Gastroesophageal sphincter (tissue), 4 donors: ENCODE data around the gene IRAK2. TPM values are rescaled to one million over a fixed set of nuclear protein-coding genes. Genes with fewer than 3 reads are reported as not detected.
A peak's percentile ranks its signal among the peaks of the same experiment; 100 is the strongest.
"Not testable (repeated sequence)": the region's sequence is repeated elsewhere in the genome, so short reads cannot be mapped to it uniquely, and the experiment has no call there.

Source experiments
- ATAC-seq: fragments of 150-250 bp; one replicate; pipeline ENCODE4 v1.9.1; 2016; ENCODE audit warnings: mild to moderate bottlenecking, moderate library complexity
- H3K27ac ChIP-seq, 4 donors: fragments of 200-600 bp; sonication (generic) in 3 of 4; 1 replicate in 3 of 4; 2 replicates in 1 of 4; pipeline ENCODE4 v1.5.1; 2016 to 2019
- H3K27me3 ChIP-seq: fragments of 200-600 bp; sonication (generic); one replicate; pipeline ENCODE4 v1.5.1; 2019
- H3K36me3 ChIP-seq, 2 donors: fragments of 200-600 bp; sonication (generic); one replicate each; pipeline ENCODE4 v1.5.1; 2019; ENCODE audit warnings: control low read depth in 1 of 2
- H3K4me1 ChIP-seq, 3 donors: fragments of 200-600 bp; sonication (generic); 1 replicate in 2 of 3; 2 replicates in 1 of 3; pipeline ENCODE4 v1.5.1; 2016 to 2019; ENCODE audit warnings: control low read depth in 2 of 3
- H3K4me3 ChIP-seq, 2 donors: fragments of 200-600 bp; sonication (generic); one replicate each; pipeline ENCODE4 v1.5.1; 2019; ENCODE audit warnings: mild to moderate bottlenecking in 1 of 2, moderate library complexity in 1 of 2
- H3K9me3 ChIP-seq, 3 donors: fragments of 200-600 bp; sonication (generic); one replicate each; pipeline ENCODE4 v1.5.1; 2017 to 2019; ENCODE audit warnings: control low read depth in 2 of 3
- EP300 ChIP-seq: sonication (generic); formaldehyde crosslinking; IDR thresholded peaks from one replicate; pipeline ENCODE4 v1.6.1; 2017; ENCODE audit warnings: antibody characterized with exemption, mild to moderate bottlenecking
- POLR2A ChIP-seq, 2 donors: fragments of 450-650 bp; IDR thresholded peaks; one replicate each; pipeline ENCODE4 v1.6.1; 2017; ENCODE audit warnings: antibody characterized with exemption in 2 of 2, mild to moderate bottlenecking in 2 of 2, moderate library complexity in 1 of 2
- POLR2AphosphoS5 ChIP-seq: sonication (generic); formaldehyde crosslinking; IDR thresholded peaks from one replicate; pipeline ENCODE4 v1.6.1; 2017; ENCODE audit warnings: antibody characterized with exemption
- WGBS, 2 donors: methylation state at CpG; one replicate each; pipeline ENCODE4 v1.1.5; 2018; ENCODE audit warnings: low coverage in 1 of 2; 5-methylcytosine and 5-hydroxymethylcytosine counted together
- total RNA-seq, 4 donors: library from RNA; depleted of rRNA; stranded (reverse); fragments of >200 nt; gene quantifications; one replicate each; pipeline ENCODE4 v1.1.0, GENCODE V29; 2016
- TF ChIP-seq, protein P1 (sequence below), 4 experiments: fragments of 200-600 bp in 2 of 4; fragments of 450-650 bp in 2 of 4; sonication (generic) in 1 of 4; IDR thresholded peaks; one replicate each; pipeline ENCODE4 v1.5.1; 2017 to 2019; ENCODE audit warnings: antibody characterized with exemption in 4 of 4, mild to moderate bottlenecking in 2 of 4, moderate library complexity in 2 of 4

IRAK2 gene
- total RNA-seq, 4 donors from 2014 or later, result 2.2 to 4.4 (median 3.3) TPM

- Histone ChIP-seq H3K27ac (no peak overlapping the region), H3K4me1 (peaks cover 0 to 12% (median 0%) of the 10 kb centered on the region in 3 donors)
- WGBS, 2 donors, result 84 to 100% methylated on average over 2 to 3 of the region's 4 CpGs
Measured at GRCh38 chr3:10259798-10260197, 95.1 kb downstream of the IRAK2 start.

GRCh38 chr3:10260211-10260701, 95.5 kb downstream of the IRAK2 start:
- H3K36me3 ChIP-seq, result peaks cover 0 to 64% of the 10 kb centered on the region in 2 donors
- H3K27me3 ChIP-seq, result no peaks in the 10 kb centered on the region
- 83 to 93% methylated on average over 4 to 5 of the region's 6 CpGs for WGBS, 2 donors
- TF ChIP-seq POLR2AphosphoS5, result no peak
- TF ChIP-seq, protein P1, sequence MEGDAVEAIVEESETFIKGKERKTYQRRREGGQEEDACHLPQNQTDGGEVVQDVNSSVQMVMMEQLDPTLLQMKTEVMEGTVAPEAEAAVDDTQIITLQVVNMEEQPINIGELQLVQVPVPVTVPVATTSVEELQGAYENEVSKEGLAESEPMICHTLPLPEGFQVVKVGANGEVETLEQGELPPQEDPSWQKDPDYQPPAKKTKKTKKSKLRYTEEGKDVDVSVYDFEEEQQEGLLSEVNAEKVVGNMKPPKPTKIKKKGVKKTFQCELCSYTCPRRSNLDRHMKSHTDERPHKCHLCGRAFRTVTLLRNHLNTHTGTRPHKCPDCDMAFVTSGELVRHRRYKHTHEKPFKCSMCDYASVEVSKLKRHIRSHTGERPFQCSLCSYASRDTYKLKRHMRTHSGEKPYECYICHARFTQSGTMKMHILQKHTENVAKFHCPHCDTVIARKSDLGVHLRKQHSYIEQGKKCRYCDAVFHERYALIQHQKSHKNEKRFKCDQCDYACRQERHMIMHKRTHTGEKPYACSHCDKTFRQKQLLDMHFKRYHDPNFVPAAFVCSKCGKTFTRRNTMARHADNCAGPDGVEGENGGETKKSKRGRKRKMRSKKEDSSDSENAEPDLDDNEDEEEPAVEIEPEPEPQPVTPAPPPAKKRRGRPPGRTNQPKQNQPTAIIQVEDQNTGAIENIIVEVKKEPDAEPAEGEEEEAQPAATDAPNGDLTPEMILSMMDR (IDR thresholded peaks at IDR 0.05), result no peak
- TF ChIP-seq EP300, result no peak
- no peak for TF ChIP-seq POLR2A (IDR thresholded peaks at IDR 0.05)
- H3K9me3 ChIP-seq, result no peaks in the 10 kb centered on the region
- H3K4me1 ChIP-seq, result peaks cover 0 to 12% (median 0%) of the 10 kb centered on the region in 3 donors
- H3K27ac ChIP-seq, result no peak overlapping the region
- H3K4me3 ChIP-seq, result no peak overlapping the region
- no peak for ATAC-seq

More at GRCh38 chr3:10259798-10260197, 95.1 kb downstream of the IRAK2 start:
- Histone ChIP-seq H3K4me3 (no peak overlapping the region), H3K9me3 (no peaks in the 10 kb centered on the region), H3K27me3 (no peaks in the 10 kb centered on the region), H3K36me3 (peaks cover 0 to 69% of the 10 kb centered on the region in 2 donors)
- TF ChIP-seq, protein P1 (IDR thresholded peaks at IDR 0.05), result no peak
- no peak for TF ChIP-seq POLR2A (IDR thresholded peaks at IDR 0.05)
- TF ChIP-seq EP300, result no peak
- no peak for TF ChIP-seq POLR2AphosphoS5
- no peak for ATAC-seq

- ATAC-seq, result no peak
- H3K9me3 ChIP-seq, result no peaks in the 10 kb centered on the region
- H3K27ac ChIP-seq, result no peak overlapping the region
- H3K4me3 ChIP-seq, result no peak overlapping the region
- H3K36me3 ChIP-seq, result peaks cover 0 to 59% of the 10 kb centered on the region in 2 donors
- peaks cover 0 to 20% (median 0%) of the 10 kb centered on the region in 3 donors for H3K4me1 ChIP-seq
- TF ChIP-seq, protein P1 (IDR thresholded peaks at IDR 0.05), result no peak
- TF ChIP-seq POLR2A (IDR thresholded peaks at IDR 0.05) (no peak), EP300 (no peak), POLR2AphosphoS5 (no peak)
- WGBS, 2 donors, result 38 to 56% methylated on average over 4 of the region's 4 CpGs
- H3K27me3 ChIP-seq, result no peaks in the 10 kb centered on the region
Measured at GRCh38 chr3:10262027-10262426, 97.3 kb downstream of the IRAK2 start.

- Histone ChIP-seq H3K36me3 (peaks cover 0 to 63% of the 10 kb centered on the region in 2 donors), H3K27ac (peak overlapping the region in 3 of 4 donors; percentile 23 to 46 (median 34)), H3K4me1 (peaks cover 0 to 37% (median 0%) of the 10 kb centered on the region in 3 donors), H3K9me3 (no peaks in the 10 kb centered on the region), H3K27me3 (no peaks in the 10 kb centered on the region), H3K4me3 (no peak overlapping the region)
- peak; percentile 57 for ATAC-seq
- no peak for TF ChIP-seq POLR2A (IDR thresholded peaks at IDR 0.05)
- TF ChIP-seq, protein P1 (IDR thresholded peaks at IDR 0.05), result peak in 3 of 4 experiments; percentile 44 to 56 (median 55)
- WGBS, 2 donors, result 34 to 37% methylated on average over 10 of the region's 12 CpGs
Measured at GRCh38 chr3:10263646-10264363, 99.1 kb downstream of the IRAK2 start.

DNA sequence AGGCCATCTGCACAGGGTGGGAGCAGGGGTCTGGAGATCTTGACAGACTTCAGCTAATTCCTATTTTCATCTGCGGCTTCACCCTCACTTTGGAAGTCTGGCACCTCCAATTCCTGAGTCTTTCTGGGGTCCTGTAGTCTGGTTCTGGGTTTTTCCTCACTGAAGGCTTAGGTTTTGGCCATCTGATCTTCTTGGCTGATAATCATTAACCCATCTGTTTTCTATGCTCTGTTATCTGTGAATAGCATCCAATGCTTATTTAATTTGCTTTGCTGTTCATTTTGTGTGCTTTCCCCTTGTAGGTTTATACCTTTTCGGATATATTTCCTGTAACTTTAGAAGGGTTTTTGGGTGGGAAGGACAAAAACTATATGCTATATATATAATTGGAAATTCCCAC, 101.1 kb downstream of the IRAK2 start:
- H3K36me3 ChIP-seq, result peaks cover 0 to 63% of the 10 kb centered on the region in 2 donors
- WGBS, 2 donors, result 100% methylated on average over 2 of the region's 2 CpGs

DNA sequence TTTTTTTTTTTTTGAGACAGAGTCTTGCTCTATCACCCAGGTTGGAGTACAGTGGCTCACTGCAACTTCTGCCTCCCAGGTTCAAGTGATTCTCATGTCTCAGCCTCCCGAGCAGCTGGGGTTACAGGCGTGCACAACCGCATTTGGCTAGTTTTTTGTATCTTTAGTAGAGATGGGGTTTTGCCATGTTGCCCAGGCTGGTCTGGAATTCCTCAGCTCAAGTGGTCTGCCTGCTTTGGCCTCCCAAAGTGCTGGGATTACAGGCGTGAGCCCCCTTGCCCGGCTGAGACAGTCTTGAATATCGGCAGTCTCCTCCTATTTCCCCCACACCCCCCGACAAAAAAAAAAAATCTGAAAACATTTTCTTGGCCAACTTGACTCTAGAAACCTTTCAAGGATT, 102.2 kb downstream of the IRAK2 start:
- H3K27me3 ChIP-seq, ATAC-seq, H3K9me3 ChIP-seq, H3K27ac ChIP-seq, H3K4me3 ChIP-seq: not testable (repeated sequence)
- peaks cover 0 to 63% of the 10 kb centered on the region in 2 donors for H3K36me3 ChIP-seq
- 70 to 83% methylated on average over 2 to 4 of the region's 7 CpGs for WGBS, 2 donors
- H3K4me1 ChIP-seq, result peaks cover 0 to 37% (median 0%) of the 10 kb centered on the region in 3 donors

More for the DNA sequence above, 101.1 kb downstream of the IRAK2 start:
- no peaks in the 10 kb centered on the region for H3K9me3 ChIP-seq
- H3K27ac ChIP-seq, result no peak overlapping the region
- no peaks in the 10 kb centered on the region for H3K27me3 ChIP-seq
- no peak for ATAC-seq
- H3K4me3 ChIP-seq, result no peak overlapping the region
- no peak for TF ChIP-seq POLR2A (IDR thresholded peaks at IDR 0.05)
- TF ChIP-seq, protein P1 (IDR thresholded peaks at IDR 0.05), result no peak
- TF ChIP-seq POLR2AphosphoS5, result no peak
- TF ChIP-seq EP300, result no peak
- peaks cover 0 to 37% (median 0%) of the 10 kb centered on the region in 3 donors for H3K4me1 ChIP-seq
